Fibroblast of mammary gland (primary cell): ENCODE data around the gene PACRG.

Experiments used
- DNase-seq: peaks from one replicate; pipeline ENCODE4 v3.0.0-alpha.2; 2010; ENCODE audit warnings: low read depth
- H3K4me3 ChIP-seq: 2 replicates; pipeline ENCODE4 v1.5.1; 2011; ENCODE audit warnings: low read depth, mild to moderate bottlenecking, low read length, moderate library complexity; ENCODE audit not compliant: control insufficient read depth
- TF ChIP-seq, protein P1 (sequence below): conservative IDR thresholded peaks from 2 replicates; pipeline ENCODE4 v1.5.1; 2011; ENCODE audit warnings: low read depth, low read length, inconsistent platforms; ENCODE audit not compliant: control insufficient read depth, insufficient read depth

The PACRG gene

DNA sequence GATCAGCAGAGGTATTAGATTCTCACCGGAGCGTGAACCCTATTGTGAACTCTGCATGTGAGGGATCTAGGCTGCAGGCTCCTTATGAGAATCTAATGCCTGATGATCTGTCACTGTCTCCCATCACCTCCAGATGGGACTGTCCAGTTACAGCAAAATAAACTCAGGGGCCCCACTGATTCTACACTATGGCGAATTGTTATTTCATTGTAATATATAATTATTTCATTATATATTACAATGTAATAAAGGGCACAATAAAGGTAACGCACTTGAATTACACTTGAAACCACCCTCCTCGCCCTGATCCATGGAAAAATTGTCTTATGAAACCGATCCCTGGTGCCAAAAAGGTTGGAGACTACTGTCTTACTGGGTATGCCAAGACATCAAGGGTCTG is 18.8 kb upstream of the PACRG start:
- no peak for DNase-seq
- H3K4me3 ChIP-seq, result no peak overlapping the region
- TF ChIP-seq, protein P1, sequence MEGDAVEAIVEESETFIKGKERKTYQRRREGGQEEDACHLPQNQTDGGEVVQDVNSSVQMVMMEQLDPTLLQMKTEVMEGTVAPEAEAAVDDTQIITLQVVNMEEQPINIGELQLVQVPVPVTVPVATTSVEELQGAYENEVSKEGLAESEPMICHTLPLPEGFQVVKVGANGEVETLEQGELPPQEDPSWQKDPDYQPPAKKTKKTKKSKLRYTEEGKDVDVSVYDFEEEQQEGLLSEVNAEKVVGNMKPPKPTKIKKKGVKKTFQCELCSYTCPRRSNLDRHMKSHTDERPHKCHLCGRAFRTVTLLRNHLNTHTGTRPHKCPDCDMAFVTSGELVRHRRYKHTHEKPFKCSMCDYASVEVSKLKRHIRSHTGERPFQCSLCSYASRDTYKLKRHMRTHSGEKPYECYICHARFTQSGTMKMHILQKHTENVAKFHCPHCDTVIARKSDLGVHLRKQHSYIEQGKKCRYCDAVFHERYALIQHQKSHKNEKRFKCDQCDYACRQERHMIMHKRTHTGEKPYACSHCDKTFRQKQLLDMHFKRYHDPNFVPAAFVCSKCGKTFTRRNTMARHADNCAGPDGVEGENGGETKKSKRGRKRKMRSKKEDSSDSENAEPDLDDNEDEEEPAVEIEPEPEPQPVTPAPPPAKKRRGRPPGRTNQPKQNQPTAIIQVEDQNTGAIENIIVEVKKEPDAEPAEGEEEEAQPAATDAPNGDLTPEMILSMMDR, result no peak

DNA sequence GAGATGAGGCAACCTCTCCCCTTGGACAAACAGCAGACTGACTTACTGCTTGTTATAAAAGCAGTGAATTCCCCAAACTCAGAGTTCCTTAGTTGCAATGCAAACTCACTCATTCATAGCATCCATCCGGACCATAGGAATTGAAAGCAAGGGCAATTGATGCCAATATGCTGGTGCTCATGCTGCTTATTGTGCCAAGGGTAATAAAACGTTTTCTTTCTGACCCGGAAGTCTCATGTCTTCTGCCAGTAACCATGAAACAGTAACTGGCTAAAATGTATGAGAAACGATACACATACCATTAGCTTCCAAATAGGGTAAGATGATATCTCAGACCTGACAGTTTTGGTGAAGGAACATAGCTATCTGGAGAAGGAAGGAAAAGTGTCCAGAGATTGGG is 18.3 kb upstream of the PACRG start:
- no peak for DNase-seq
- TF ChIP-seq, protein P1, result no peak
- no peak overlapping the region for H3K4me3 ChIP-seq

DNA sequence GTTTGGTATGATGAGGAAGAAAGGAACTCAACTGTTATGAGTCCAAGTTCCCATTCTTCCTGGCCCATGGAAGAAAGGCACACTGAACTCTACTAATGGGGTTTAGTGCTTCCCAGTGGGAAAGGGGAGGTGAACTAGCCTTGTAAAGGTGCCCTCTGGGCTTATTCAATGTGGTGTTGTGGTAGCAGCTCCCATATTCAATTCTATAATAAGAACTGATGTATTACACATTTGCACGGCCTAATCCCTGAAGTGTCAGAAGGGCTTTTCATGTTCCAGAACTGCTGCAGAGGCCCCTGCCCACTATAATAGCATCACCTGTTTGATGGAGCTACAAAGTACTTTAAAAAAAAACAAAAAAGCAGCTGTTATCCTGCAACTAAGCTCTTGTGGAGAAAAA is 17.4 kb upstream of the PACRG start:
- H3K4me3 ChIP-seq, result no peak overlapping the region
- TF ChIP-seq, protein P1, result no peak

DNA sequence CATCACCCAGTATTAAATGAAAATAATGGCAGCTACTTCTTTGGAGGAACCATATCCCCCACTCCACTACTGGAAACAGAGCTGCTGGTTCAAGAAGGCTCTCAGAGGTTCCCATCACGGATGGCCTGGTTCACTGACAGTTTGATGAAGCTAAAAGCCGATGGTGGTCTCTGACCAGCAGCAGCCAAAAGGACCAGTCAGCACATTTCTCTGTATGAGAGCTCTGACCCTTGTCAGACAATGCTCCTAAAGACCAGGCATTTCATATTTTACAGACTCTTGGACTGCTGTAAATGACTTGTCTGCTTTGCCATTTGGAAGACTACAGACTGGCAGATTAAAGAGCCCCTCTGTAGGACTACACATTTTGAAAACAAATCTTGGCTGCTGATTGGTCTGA is 16.8 kb upstream of the PACRG start:
- DNase-seq, result no peak
- no peak overlapping the region for H3K4me3 ChIP-seq
- TF ChIP-seq, protein P1, result no peak

More for the DNA sequence above, 17.4 kb upstream of the PACRG start:
- DNase-seq, result no peak

DNA sequence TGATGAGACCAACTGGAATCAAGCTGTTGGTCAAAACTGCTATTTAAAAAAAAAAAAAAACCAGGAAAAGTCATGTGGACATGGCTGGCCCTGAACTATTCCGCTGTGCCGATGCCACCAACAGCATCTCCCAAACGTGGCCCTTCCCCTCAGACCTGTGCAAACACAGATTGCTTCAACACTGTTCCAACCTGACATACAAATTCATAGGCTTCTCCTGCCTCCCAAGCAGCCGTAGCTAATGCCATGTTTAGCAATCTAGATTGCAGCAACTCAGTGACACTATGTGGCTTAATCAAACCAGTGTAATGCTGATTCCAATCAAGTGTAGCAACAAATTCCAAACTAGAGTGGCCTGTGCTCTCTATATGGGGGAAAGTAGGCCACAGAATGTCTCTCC is 16.4 kb upstream of the PACRG start:
- DNase-seq, result no peak
- no peak overlapping the region for H3K4me3 ChIP-seq
- TF ChIP-seq, protein P1, result no peak

DNA sequence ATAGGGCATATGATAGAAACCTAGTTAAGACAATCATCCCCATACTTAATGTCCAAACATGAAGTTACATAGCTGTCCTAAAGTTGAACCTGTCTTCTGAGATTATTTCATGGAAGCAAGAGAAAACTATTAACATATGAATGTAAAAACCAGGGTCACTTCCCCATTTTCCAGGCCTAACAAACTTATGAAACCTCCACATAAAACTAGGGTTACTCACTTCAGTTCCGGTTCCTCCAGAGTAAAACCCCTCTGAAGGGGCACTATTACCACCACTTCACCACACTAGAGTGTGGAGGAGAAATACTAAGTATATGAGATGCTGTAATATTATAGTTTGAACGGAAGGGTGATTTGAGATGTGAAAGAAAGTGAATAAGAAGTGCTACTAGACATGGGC is 15.1 kb upstream of the PACRG start:
- H3K4me3 ChIP-seq, result no peak overlapping the region
- TF ChIP-seq, protein P1, result no peak
- DNase-seq, result no peak

DNA sequence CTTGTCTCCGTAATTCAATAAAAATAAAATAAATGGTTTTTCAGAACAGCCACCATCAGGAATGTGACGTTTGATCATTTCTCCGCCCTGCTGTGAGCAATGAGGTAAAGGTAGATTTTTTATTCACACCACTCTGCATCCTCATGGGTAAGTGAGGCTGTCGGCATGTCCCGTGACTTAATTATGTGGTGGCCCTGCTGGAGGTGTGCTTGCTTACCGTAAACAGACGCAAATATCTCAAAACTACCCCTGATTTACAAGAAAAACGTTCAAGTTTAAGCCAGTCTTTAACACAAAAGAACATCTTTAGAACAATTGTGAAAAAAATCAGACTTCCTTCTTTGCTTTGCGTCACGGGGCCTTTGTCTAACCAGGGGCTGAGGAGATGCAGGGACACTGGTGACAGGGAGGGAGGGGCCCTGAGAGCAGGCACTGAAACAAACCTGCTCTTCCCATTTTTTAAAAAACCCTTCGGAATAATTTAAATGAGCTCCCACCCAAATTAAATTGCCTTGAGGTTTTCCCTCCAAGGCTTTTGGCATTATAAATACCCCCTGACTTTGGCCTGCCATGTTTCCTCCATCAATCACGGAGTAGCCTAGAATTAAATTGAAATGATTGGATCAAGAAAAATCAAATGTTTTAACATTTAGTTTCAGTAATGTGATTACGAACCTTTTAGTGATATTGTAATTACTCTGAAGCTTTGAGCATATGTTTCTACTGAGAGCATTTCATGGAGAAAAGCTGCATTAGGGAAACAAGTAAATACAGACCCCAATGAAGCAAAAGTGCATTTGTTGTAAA is 13.6 kb upstream of the PACRG start:
- TF ChIP-seq, protein P1, result no peak
- DNase-seq, result no peak
- no peak overlapping the region for H3K4me3 ChIP-seq
